ENCODE measurements around the gene PDZD2.
"Not testable (repeated sequence)": the region's sequence is repeated elsewhere in the genome, so short reads cannot be mapped to it uniquely, and the experiment has no call there.

PDZD2 gene

GRCh38 chr5:31692561-31693221, 53.8 kb downstream of the PDZD2 start:
- no peak for DNase-seq

GRCh38 chr5:31698673-31699072, 59.7 kb downstream of the PDZD2 start:
- no peak for DNase-seq

- DNase-seq = peak; percentile 69
Observed at GRCh38 chr5:31701642-31702299, 62.8 kb downstream of the PDZD2 start.

GRCh38 chr5:31702712-31703111, 63.8 kb downstream of the PDZD2 start:
- no peak for DNase-seq

GRCh38 chr5:31703757-31704156, 64.8 kb downstream of the PDZD2 start:
- no peak for DNase-seq

- no peak for DNase-seq
Observed at GRCh38 chr5:31706186-31706585, 67.3 kb downstream of the PDZD2 start.

GRCh38 chr5:31707329-31707728, 68.4 kb downstream of the PDZD2 start:
- peak; percentile 90 for DNase-seq

- no peak for DNase-seq
Observed at GRCh38 chr5:31708089-31708488, 69.2 kb downstream of the PDZD2 start.

GRCh38 chr5:31711363-31711762, 72.4 kb downstream of the PDZD2 start:
- no peak for DNase-seq

GRCh38 chr5:31711935-31712592, 73.1 kb downstream of the PDZD2 start:
- no peak for DNase-seq

- DNase-seq = no peak
Observed at GRCh38 chr5:31717561-31717960, 78.6 kb downstream of the PDZD2 start.

GRCh38 chr5:31720004-31720403, 81.1 kb downstream of the PDZD2 start:
- DNase-seq = peak; percentile 31

GRCh38 chr5:31720811-31721345, 81.9 kb downstream of the PDZD2 start:
- no peak for DNase-seq

GRCh38 chr5:31722111-31722510, 83.2 kb downstream of the PDZD2 start:
- no peak for DNase-seq

- no peak for DNase-seq
Observed at GRCh38 chr5:31725996-31726395, 87.1 kb downstream of the PDZD2 start.

- DNase-seq = no peak
Observed at GRCh38 chr5:31726952-31727351, 88.0 kb downstream of the PDZD2 start.

GRCh38 chr5:31728039-31728438, 89.1 kb downstream of the PDZD2 start:
- no peak for DNase-seq

GRCh38 chr5:31728806-31729205, 89.9 kb downstream of the PDZD2 start:
- not testable (repeated sequence) for DNase-seq

- DNase-seq = no peak
Observed at GRCh38 chr5:31730139-31730538, 91.2 kb downstream of the PDZD2 start.

GRCh38 chr5:31731016-31731415, 92.1 kb downstream of the PDZD2 start:
- DNase-seq = peak; percentile 51

GRCh38 chr5:31731710-31732301, 92.9 kb downstream of the PDZD2 start:
- no peak for DNase-seq

- not testable (repeated sequence) for DNase-seq
Observed at GRCh38 chr5:31732821-31733220, 93.9 kb downstream of the PDZD2 start.

- no peak for DNase-seq
Observed at GRCh38 chr5:31733371-31733770, 94.4 kb downstream of the PDZD2 start.

- DNase-seq = no peak
Observed at GRCh38 chr5:31736127-31736526, 97.2 kb downstream of the PDZD2 start.

Data from hematopoietic multipotent progenitor cell treated with erythropoietin and hydrocortisone succinate and interleukin-3 and kit ligand, for 4 days (in vitro differentiated cells).